NCI-H1417 treated with DMSO at 0.1 percent for 48 hours (cell line): Measurements from ENCODE around the gene SLC44A2.

ENCODE experiments used
- DNase-seq: peaks from one replicate; lab custom pipeline; 2025; lab: John Stamatoyannopoulos, UW

SLC44A2 gene

GRCh38 chr19:10682397-10683063 lies 57.2 kb downstream of the SLC44A2 start:
- DNase-seq = no peak

- DNase-seq = no peak
These were observed 57.7 kb downstream of the SLC44A2 start for GRCh38 chr19:10683064-10683426.

GRCh38 chr19:10683582-10683981 lies 58.2 kb downstream of the SLC44A2 start:
- no peak for DNase-seq

DNA sequence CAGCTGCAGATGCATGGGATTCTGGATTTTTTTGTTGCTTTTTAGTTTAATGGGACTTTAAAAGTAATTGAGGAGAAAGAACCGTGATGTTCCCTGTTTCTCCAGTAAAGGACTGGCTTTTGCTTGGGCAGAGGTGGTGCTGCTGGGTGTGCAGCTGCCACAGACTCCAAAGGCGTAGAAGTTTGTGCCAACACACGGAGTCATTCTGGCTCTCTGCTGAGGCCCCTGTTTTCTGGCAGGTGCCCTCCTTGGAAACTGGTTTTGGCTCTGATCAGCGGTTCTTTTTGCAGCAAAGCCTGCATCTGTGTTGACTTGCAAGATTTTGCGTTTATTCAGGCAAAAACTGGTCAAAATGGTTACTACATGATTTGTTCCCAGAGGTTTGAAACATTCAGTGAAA lies 59.9 kb downstream of the SLC44A2 start:
- DNase-seq = no peak

- no peak for DNase-seq
These were observed 60.8 kb downstream of the SLC44A2 start for GRCh38 chr19:10686193-10686592.

DNA sequence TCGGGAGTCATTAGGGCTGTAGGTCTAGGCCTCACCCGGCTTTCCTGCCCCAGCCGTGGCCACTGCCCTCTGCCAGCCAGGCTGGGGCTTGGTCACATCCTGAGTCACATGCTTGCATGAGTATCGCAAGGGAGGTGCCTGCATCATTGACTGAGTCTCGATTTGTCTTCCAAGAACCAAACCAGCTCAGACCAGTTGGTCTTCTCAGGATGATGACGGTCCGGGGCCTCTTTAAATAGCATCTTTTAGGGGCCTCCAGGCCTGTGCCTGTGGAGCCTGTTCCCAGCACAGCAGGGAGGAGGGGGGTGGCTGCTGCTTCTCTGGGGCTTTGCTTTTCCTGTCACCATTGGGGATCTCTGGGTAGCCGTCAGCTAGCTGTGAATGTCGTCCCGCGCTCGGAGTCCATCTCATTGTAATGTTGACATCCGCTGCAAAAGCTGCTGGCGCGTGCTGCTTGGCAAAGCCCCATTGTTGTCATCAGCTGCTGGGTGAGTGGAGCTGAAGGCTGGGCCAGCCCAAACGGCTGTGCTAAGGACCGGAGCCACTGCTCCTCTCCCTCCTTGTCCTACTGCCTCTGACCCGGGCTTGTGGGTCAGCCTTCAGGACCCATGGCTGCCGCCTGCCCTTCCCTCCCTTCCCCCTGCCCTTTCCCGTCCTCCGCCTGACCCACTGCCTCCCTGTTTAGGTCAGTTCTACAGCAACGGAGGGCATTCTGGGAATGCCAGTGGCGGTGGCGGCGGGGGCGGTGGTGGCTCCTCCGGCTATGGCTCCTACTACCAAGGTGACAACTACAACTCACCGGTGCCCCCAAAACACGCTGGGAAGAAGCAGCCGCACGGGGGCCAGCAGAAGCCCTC lies 61.5 kb downstream of the SLC44A2 start:
- no peak for DNase-seq

GRCh38 chr19:10687518-10688288 lies 62.4 kb downstream of the SLC44A2 start:
- no peak for DNase-seq

DNA sequence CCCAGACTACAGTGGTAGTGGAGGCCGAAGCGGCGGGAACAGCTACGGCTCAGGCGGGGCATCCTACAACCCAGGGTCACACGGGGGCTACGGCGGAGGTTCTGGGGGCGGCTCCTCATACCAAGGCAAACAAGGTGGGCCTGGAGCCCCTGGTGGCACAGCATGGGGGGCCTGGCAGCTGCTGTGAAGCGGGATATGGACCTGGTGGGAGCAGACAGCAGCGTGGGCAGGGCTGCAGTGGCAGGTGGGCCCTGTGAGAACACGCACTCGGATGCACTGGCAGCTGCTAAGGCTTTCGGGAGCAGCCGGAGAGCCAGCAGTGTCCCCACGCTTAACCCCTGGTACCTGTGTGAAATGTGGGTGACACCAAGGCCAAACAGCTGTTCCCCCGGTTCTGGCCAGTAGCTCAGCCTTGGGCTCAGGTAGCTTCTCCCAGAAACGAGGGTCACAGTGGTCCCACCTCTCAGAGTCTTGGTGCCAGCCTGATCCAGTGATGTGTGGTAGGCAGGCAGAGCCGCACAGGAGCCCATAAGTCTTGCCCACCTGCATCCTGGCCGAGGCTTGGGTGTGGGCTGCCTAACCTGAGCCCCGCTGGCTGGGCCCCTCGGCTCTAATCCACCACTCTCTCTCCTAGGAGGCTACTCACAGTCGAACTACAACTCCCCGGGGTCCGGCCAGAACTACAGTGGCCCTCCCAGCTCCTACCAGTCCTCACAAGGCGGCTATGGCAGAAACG lies 63.4 kb downstream of the SLC44A2 start:
- no peak for DNase-seq

DNA sequence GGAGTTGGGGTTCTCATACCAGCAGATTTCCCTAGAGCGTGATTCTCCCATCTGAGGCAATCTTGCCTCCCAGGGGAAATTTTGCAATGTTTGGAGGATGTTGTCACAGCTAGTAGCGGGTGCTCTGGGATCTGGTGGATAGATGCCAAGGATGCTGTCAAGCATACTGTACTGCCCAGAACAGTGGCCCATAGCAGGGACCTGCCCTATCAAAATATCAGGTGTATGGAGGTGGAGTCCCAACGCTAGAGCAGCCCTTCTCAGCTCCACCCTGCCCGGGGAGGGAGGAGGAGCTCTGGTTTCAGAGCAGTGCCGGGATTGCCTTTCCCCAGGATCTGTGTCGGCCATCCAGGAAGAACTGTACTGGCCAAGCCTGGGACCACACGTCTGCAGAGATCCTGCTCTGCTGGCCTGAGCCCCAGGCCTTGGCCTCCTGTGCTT lies 65.0 kb downstream of the SLC44A2 start:
- no peak for DNase-seq

GRCh38 chr19:10691178-10691881 lies 66.0 kb downstream of the SLC44A2 start:
- DNase-seq = no peak

DNA sequence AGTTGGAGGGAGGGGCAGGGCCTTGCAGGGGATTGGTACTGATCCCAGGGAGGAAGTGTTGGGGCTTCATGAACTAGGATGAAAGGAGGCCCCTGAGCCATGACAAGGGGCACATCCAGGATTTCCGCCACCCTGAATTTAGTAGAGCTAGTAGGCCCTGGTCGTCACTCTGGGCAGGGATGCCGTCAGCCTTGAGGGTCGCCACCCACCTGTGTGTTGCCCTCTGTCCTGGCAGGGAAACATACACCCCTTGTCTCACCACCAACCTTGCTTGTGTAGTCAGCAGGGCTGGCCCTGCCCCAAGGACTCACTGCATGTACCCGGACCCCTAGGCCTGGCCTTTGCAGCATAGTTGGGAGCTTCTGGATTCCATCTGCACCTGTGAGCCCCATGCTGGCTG lies 66.5 kb downstream of the SLC44A2 start:
- no peak for DNase-seq

- no peak for DNase-seq
These were observed 67.4 kb downstream of the SLC44A2 start for GRCh38 chr19:10692673-10693264.
